Body of pancreas (tissue), 4 donors: ENCODE data around the gene ERLIN1.

ENCODE experiments used
- POLR2A ChIP-seq, 3 donors: fragments of 450-650 bp; IDR thresholded peaks; one replicate each; pipeline ENCODE4 v1.6.1; 2016; ENCODE audit warnings: antibody characterized with exemption in 3 of 3, mild to moderate bottlenecking in 2 of 3
- TF ChIP-seq, protein P1 (sequence below), 7 experiments: fragments of 450-650 bp in 4 of 7; fragments of 200-600 bp in 3 of 7; sonication (generic) in 3 of 7; IDR thresholded peaks; one replicate each; pipeline ENCODE4 v1.5.1; 2016 to 2019; ENCODE audit warnings: antibody characterized with exemption in 7 of 7

DNA sequence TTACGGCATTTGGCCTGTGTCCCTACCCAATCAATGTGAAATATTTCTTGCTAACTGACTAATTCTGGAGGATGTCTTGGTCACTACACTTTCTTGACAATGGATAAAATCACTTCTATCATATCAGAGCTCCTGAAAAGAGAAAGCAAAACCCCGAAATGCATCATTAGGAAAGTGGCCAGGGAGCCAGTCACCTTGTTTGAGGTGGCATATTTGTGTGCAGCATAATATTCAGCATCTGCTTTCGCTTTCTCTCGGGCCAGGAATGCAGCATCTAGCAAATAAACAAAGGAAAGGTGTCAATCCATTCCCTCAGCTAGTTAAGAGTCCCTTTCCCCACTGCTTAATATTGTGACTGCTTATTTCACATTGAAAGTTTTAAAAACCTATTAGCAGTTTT lies 31.2 kb downstream of the ERLIN1 start:
- TF ChIP-seq, protein P1, sequence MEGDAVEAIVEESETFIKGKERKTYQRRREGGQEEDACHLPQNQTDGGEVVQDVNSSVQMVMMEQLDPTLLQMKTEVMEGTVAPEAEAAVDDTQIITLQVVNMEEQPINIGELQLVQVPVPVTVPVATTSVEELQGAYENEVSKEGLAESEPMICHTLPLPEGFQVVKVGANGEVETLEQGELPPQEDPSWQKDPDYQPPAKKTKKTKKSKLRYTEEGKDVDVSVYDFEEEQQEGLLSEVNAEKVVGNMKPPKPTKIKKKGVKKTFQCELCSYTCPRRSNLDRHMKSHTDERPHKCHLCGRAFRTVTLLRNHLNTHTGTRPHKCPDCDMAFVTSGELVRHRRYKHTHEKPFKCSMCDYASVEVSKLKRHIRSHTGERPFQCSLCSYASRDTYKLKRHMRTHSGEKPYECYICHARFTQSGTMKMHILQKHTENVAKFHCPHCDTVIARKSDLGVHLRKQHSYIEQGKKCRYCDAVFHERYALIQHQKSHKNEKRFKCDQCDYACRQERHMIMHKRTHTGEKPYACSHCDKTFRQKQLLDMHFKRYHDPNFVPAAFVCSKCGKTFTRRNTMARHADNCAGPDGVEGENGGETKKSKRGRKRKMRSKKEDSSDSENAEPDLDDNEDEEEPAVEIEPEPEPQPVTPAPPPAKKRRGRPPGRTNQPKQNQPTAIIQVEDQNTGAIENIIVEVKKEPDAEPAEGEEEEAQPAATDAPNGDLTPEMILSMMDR (IDR thresholded peaks at IDR 0.05) = no peak
- TF ChIP-seq POLR2A (IDR thresholded peaks at IDR 0.05) = no peak
